ENCODE data around the gene CILP2. TPM values are rescaled to one million over a fixed set of nuclear protein-coding genes. Genes with fewer than 3 reads are reported as not detected.

The CILP2 gene
- total and polyA plus RNA-seq, 12 donors: 0.07 to 0.61 (median 0.21) TPM; not detected in 2

- no peaks in the 10 kb centered on the region for H3K9me3 ChIP-seq
Observed at GRCh38 chr19:19534556-19535265, 3.4 kb upstream of the CILP2 start.

GRCh38 chr19:19535311-19536191, 2.5 kb upstream of the CILP2 start:
- no peak overlapping the region for H3K27ac ChIP-seq
- no peak for DNase-seq
- no peaks in the 10 kb centered on the region for H3K36me3 ChIP-seq
- ATAC-seq: no peak
- TF ChIP-seq CTCF (IDR thresholded peaks at IDR 0.05): no peak
- intact Hi-C loops (cut with DNase I): loop anchor here in 5 of 10 donors (2.0 to 10.0 kb wide), 4 partner anchors 105 to 429 kb away; no protein-coding TSS in a partner anchor
- 90% methylated on average over 34 of the region's 34 CpGs for WGBS, 2 donors
- H3K4me3 ChIP-seq: no peak overlapping the region
- H3K27me3 ChIP-seq: peaks cover 0 to 40% (median 26%) of the 10 kb centered on the region in 7 donors
- H3K9me3 ChIP-seq: no peaks in the 10 kb centered on the region
- peaks cover 9 to 37% (median 21%) of the 10 kb centered on the region in 9 donors for H3K4me1 ChIP-seq

More at GRCh38 chr19:19534556-19535265, 3.4 kb upstream of the CILP2 start:
- DNase-seq: no peak
- Histone ChIP-seq H3K36me3 (peaks cover 0 to under 1% (median 0%) of the 10 kb centered on the region in 9 donors), H3K4me3 (no peak overlapping the region), H3K4me1 (peaks cover 9 to 30% (median 25%) of the 10 kb centered on the region in 9 donors), H3K27me3 (peaks cover 0 to 31% (median 17%) of the 10 kb centered on the region in 7 donors), H3K27ac (no peak overlapping the region)
- no peak for ATAC-seq
- TF ChIP-seq CTCF (IDR thresholded peaks at IDR 0.05): no peak
- intact Hi-C loops (cut with DNase I): loop anchor here in 9 of 10 donors (2.0 to 10.0 kb wide), 6 partner anchors 106 to 430 kb away; partner anchors contain the start of gene GMIP (in 3 of the 9)
- WGBS, 2 donors: 85 to 86% methylated on average over 27 of the region's 27 CpGs

GRCh38 chr19:19537075-19538048, 703 bp upstream of the CILP2 start:
- peak overlapping the region in 2 of 10 donors; percentile 19 to 47 for H3K4me3 ChIP-seq

More at GRCh38 chr19:19537075-19538048, 703 bp upstream of the CILP2 start:
- H3K36me3 ChIP-seq: no peaks in the 10 kb centered on the region
- H3K27me3 ChIP-seq: peaks cover 4 to 57% (median 44%) of the 10 kb centered on the region in 7 donors
- intact Hi-C loops (cut with DNase I): loop anchor here in 4 of 10 donors (10.0 kb wide), 3 partner anchors 397 to 427 kb away; no protein-coding TSS in a partner anchor
- TF ChIP-seq CTCF (IDR thresholded peaks at IDR 0.05): no peak
- peak in 1 of 8 donors; percentile 13 for ATAC-seq
- no peaks in the 10 kb centered on the region for H3K9me3 ChIP-seq
- H3K27ac ChIP-seq: no peak overlapping the region
- DNase-seq: no peak
- peaks cover 9 to 40% (median 26%) of the 10 kb centered on the region in 9 donors for H3K4me1 ChIP-seq
- 36 to 42% methylated on average over 55 to 59 of the region's 59 CpGs for WGBS, 2 donors
